Testis (tissue), 3 donors: ENCODE data around the gene TNRC6C. TPM values are rescaled to one million over a fixed set of nuclear protein-coding genes. Genes with fewer than 3 reads are reported as not detected.

Experiments
- DNase-seq: peaks from one replicate; pipeline ENCODE4 v3.0.0-alpha.2; 2019
- H3K27ac ChIP-seq, 2 donors: fragments of 200-600 bp; sonication (generic); one replicate each; pipeline ENCODE4 v1.5.1; 2019
- H3K27me3 ChIP-seq: fragments of 200-600 bp; sonication (generic); one replicate; pipeline ENCODE4 v1.5.1; 2019
- H3K36me3 ChIP-seq: fragments of 200-600 bp; sonication (generic); one replicate; pipeline ENCODE4 v1.5.1; 2017; ENCODE audit warnings: low read depth; ENCODE audit errors: missing control alignments
- H3K4me1 ChIP-seq: fragments of 200-600 bp; sonication (generic); one replicate; pipeline ENCODE4 v1.5.1; 2019
- H3K4me3 ChIP-seq, 2 donors: fragments of 200-600 bp; sonication (generic); one replicate each; pipeline ENCODE4 v1.5.1; 2017 to 2019
- H3K9me3 ChIP-seq: fragments of 200-600 bp; sonication (generic); one replicate; pipeline ENCODE4 v1.5.1; 2017
- POLR2A ChIP-seq: fragments of 450-650 bp; IDR thresholded peaks from one replicate; pipeline ENCODE4 v1.6.1; 2017; ENCODE audit warnings: antibody characterized with exemption, mild to moderate bottlenecking, moderate library complexity
- WGBS, 2 donors: methylation state at CpG; one replicate each; pipeline ENCODE4 v1.1.5; 2018; 5-methylcytosine and 5-hydroxymethylcytosine counted together
- intact Hi-C: fragments of 100-400 bp; cut with DNase I; formaldehyde crosslinking; loops from one replicate; pipeline ENCODE4 v1.15.1; 2023; ENCODE audit warnings: low total_unique reads
- polyA plus RNA-seq: library from polyadenylated mRNA; stranded (reverse); fragments of 350-450 nt; fragmentation: Illumina TruSeq; extraction: RNeasy Lipid Tissue Mini Kit (QIAGEN cat#74804); gene quantifications from one replicate; pipeline ENCODE4 v1.2.3, GENCODE V29; 2014; ENCODE audit warnings: low read depth, low replicate concordance; ENCODE audit not compliant: insufficient read depth
- total RNA-seq, 2 donors: library from RNA; depleted of rRNA; stranded (reverse); fragments of >200 nt; gene quantifications; one replicate each; pipeline ENCODE4 v1.2.3, GENCODE V29; 2016
- TF ChIP-seq, protein P1 (sequence below), 3 experiments: fragments of 450-650 bp in 2 of 3; fragments of 200-600 bp in 1 of 3; sonication (generic) in 1 of 3; IDR thresholded peaks; one replicate each; pipeline ENCODE4 v1.5.1; 2016 to 2019; ENCODE audit warnings: antibody characterized with exemption in 3 of 3, mild to moderate bottlenecking in 2 of 3, moderate library complexity in 1 of 3

Gene TNRC6C
- total and polyA plus RNA-seq, 3 donors from 2014 or later: 26.2 to 35.6 (median 27.4) TPM

DNA sequence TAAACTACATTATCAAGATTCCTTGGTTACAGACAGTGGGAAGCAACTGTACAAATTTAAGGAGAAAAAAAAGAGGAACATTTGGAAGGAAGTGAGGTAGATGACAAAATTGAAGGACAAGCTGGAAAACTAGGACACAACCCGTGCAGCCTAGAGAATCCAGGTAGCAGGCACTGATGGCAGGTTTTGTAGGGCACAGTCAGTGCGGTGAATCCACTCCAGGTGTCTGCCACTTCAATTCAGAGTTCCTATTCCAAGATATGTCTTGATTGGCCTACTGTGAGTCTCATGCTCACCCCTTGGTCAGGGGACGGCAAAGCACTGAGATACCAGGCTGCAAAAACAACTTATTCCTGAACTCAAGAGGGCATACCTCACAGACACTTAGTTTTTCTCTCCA, 37.8 kb downstream of the TNRC6C start:
- intact Hi-C loops: no loop called here
- H3K4me1 ChIP-seq: no peaks in the 10 kb centered on the region

DNA sequence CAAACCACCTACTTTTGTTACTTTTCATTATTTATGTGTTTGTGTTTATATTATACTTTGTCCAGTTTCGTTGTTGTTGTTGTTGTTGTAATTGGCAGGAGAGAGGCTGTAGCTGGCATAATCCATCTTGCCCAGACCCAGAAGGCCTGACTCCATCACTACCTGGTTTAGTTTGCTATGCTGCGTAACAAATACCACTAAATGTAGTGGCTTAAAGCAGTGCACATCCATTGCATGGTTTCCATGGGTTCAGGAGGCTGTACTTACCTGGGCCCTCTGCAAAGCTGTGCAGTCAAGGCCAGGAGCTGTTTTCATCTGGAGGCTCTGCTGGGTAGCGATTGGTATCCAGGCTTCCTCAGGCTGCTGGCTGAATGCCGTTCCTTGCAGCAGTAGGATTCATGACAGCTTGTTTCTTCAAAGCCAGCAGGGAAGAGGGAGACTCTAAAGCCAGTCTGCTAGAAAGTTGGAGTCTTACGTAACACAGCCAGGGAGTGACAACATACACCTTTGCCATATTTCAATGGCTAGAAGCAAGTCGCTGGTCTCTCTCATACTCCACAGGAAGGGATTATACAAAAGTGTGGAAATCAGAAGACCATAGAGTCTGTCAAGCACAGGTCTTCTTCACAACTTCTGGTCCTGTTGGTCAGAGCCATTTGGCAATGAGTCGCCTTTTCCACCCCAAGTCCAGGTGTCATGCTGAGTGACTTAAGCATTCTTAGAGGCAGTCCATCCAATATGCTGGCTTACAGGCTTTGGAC, 41.1 kb downstream of the TNRC6C start:
- no peak overlapping the region for H3K27ac ChIP-seq
- DNase-seq: no peak
- H3K4me3 ChIP-seq: no peak overlapping the region
- intact Hi-C loops: no loop called here
- H3K27me3 ChIP-seq: no peaks in the 10 kb centered on the region
- H3K9me3 ChIP-seq: no peaks in the 10 kb centered on the region
- H3K4me1 ChIP-seq: no peaks in the 10 kb centered on the region
- 92 to 97% methylated on average over 7 of the region's 7 CpGs for WGBS, 2 donors
- no peak for TF ChIP-seq POLR2A
- TF ChIP-seq, protein P1, sequence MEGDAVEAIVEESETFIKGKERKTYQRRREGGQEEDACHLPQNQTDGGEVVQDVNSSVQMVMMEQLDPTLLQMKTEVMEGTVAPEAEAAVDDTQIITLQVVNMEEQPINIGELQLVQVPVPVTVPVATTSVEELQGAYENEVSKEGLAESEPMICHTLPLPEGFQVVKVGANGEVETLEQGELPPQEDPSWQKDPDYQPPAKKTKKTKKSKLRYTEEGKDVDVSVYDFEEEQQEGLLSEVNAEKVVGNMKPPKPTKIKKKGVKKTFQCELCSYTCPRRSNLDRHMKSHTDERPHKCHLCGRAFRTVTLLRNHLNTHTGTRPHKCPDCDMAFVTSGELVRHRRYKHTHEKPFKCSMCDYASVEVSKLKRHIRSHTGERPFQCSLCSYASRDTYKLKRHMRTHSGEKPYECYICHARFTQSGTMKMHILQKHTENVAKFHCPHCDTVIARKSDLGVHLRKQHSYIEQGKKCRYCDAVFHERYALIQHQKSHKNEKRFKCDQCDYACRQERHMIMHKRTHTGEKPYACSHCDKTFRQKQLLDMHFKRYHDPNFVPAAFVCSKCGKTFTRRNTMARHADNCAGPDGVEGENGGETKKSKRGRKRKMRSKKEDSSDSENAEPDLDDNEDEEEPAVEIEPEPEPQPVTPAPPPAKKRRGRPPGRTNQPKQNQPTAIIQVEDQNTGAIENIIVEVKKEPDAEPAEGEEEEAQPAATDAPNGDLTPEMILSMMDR (IDR thresholded peaks at IDR 0.05): no peak
- H3K36me3 ChIP-seq: no peaks in the 10 kb centered on the region

More for the DNA sequence above, 37.8 kb downstream of the TNRC6C start:
- no peaks in the 10 kb centered on the region for H3K9me3 ChIP-seq
- no peak overlapping the region for H3K27ac ChIP-seq
- TF ChIP-seq, protein P1 (IDR thresholded peaks at IDR 0.05): no peak
- no peak for TF ChIP-seq POLR2A
- H3K4me3 ChIP-seq: no peak overlapping the region
- no peak for DNase-seq
- H3K27me3 ChIP-seq: no peaks in the 10 kb centered on the region
- WGBS, 2 donors: 88 to 94% methylated on average over 3 of the region's 3 CpGs
- H3K36me3 ChIP-seq: no peaks in the 10 kb centered on the region

DNA sequence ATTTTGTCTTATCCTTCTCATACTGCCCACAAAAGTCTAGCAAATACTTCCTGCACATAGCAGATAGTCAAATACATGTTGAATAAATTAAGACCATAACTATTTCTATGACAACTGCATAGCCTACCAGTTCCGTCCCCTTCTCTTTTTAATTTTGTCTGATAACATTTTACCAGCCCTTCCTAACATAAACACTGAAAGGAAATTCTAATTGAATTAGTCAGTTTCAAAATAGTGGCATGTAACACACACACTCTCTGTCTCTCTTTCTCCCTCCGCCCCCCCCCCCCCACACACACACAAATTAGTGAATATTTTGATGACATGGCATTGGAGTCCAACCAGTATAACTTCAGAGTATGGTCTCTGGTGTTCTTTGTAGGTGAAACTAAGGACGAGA, 41.8 kb downstream of the TNRC6C start:
- H3K4me1 ChIP-seq: no peaks in the 10 kb centered on the region

DNA sequence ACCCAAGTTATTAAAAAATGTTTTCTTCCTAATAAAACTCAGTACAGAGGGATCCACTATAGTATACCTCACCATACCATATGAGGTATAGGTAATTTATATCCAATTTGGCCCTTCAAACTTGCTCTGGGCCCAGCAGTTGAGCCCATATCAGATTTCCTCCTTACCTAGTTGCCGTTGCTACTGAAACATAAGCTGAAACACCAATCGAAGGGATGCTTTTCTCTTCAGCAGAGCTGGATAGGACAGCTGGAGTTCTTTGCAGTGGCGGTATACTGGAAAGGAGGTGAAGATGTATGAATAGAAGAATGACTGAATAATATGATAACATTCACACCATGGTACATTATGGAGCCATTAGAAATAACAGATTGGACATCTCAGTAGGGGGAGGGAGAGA, 42.7 kb downstream of the TNRC6C start:
- H3K9me3 ChIP-seq: no peaks in the 10 kb centered on the region
- TF ChIP-seq, protein P1 (IDR thresholded peaks at IDR 0.05): no peak
- no peak for TF ChIP-seq POLR2A

More for the DNA sequence above, 41.8 kb downstream of the TNRC6C start:
- no peaks in the 10 kb centered on the region for H3K9me3 ChIP-seq
- H3K4me3 ChIP-seq: no peak overlapping the region
- WGBS, 2 donors: 84 to 89% methylated on average over 3 of the region's 3 CpGs
- H3K27ac ChIP-seq: no peak overlapping the region
- no peak for DNase-seq
- TF ChIP-seq POLR2A: no peak
- TF ChIP-seq, protein P1 (IDR thresholded peaks at IDR 0.05): no peak
- intact Hi-C loops: no loop called here
- H3K36me3 ChIP-seq: no peaks in the 10 kb centered on the region
- no peaks in the 10 kb centered on the region for H3K27me3 ChIP-seq

DNA sequence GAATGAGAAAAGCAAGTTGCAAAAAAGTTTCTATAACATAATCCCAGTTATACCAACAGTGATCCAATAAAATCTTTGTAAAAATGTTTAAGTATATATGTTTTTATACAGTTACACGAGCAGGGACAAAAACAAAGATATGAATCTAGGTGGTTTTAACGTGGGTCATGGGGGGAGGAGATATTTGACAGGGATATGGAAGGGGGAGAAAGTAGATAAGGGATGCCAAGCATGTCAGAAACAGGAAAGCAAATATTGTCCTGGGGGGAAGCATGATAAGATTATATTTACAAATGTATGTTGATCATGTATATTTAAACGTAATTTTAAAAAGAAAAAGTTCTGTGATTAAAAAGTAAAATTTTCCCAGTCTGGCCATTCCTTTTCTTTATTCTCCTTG, 43.1 kb downstream of the TNRC6C start:
- no peak for TF ChIP-seq POLR2A
- TF ChIP-seq, protein P1 (IDR thresholded peaks at IDR 0.05): no peak
- no peak overlapping the region for H3K4me3 ChIP-seq
- intact Hi-C loops: no loop called here
- no peak overlapping the region for H3K27ac ChIP-seq
- no peaks in the 10 kb centered on the region for H3K36me3 ChIP-seq
- DNase-seq: no peak
- H3K27me3 ChIP-seq: no peaks in the 10 kb centered on the region
- no peaks in the 10 kb centered on the region for H3K4me1 ChIP-seq
- 68 to 74% methylated on average over 3 of the region's 3 CpGs for WGBS, 2 donors
- H3K9me3 ChIP-seq: no peaks in the 10 kb centered on the region

More for the DNA sequence above, 42.7 kb downstream of the TNRC6C start:
- Histone ChIP-seq H3K4me3 (no peak overlapping the region), H3K27me3 (no peaks in the 10 kb centered on the region), H3K27ac (no peak overlapping the region), H3K36me3 (no peaks in the 10 kb centered on the region), H3K4me1 (no peaks in the 10 kb centered on the region)
- WGBS, 2 donors: 76 to 81% methylated on average over 3 of the region's 3 CpGs
- no peak for DNase-seq
- intact Hi-C loops: no loop called here
